Hepatocyte (in vitro differentiated cells): Measurements from ENCODE around the gene OXER1. TPM values are rescaled to one million over a fixed set of nuclear protein-coding genes. Genes with fewer than 3 reads are reported as not detected.

Experiments used
- DNase-seq: peaks from one replicate; pipeline ENCODE4 v3.0.0-alpha.2; 2016; ENCODE audit warnings: low spot score
- H2AFZ ChIP-seq: fragments of 200-600 bp; sonication (generic); 2 replicates; pipeline ENCODE4 v1.6.0; 2016; ENCODE audit warnings: antibody characterized with exemption, mild to moderate bottlenecking
- H3K27ac ChIP-seq: fragments of 200-600 bp; sonication (generic); 2 replicates; pipeline ENCODE4 v1.5.1; 2016; ENCODE audit warnings: mild to moderate bottlenecking
- H3K27me3 ChIP-seq: fragments of 200-600 bp; sonication (generic); 2 replicates; pipeline ENCODE4 v1.6.1; 2016
- H3K36me3 ChIP-seq: fragments of 200-600 bp; sonication (generic); replicated peaks from 2 replicates; pipeline ENCODE4 v1.5.1; 2016; ENCODE audit warnings: low read depth; ENCODE audit not compliant: insufficient read depth
- H3K4me1 ChIP-seq: fragments of 200-600 bp; sonication (generic); 2 replicates; pipeline ENCODE4 v1.5.1; 2016; ENCODE audit warnings: mild to moderate bottlenecking, moderate library complexity; ENCODE audit not compliant: insufficient read depth
- H3K4me2 ChIP-seq: fragments of 200-600 bp; sonication (generic); 2 replicates; pipeline ENCODE4 v1.6.0; 2016
- H3K4me3 ChIP-seq: fragments of 200-600 bp; sonication (generic); 2 replicates; pipeline ENCODE4 v1.5.1; 2016; ENCODE audit warnings: mild to moderate bottlenecking
- H3K79me2 ChIP-seq: fragments of 200-600 bp; sonication (generic); 2 replicates; pipeline ENCODE4 v1.6.0; 2017; ENCODE audit warnings: mild to moderate bottlenecking
- H3K9me2 ChIP-seq: fragments of 200-600 bp; sonication (generic); replicated peaks from 2 replicates; pipeline ENCODE4 v1.6.0; 2017; ENCODE audit warnings: mild to moderate bottlenecking; ENCODE audit not compliant: insufficient read depth
- H3K9me3 ChIP-seq: fragments of 200-600 bp; sonication (generic); 2 replicates; pipeline ENCODE4 v1.5.1; 2016; ENCODE audit warnings: low read depth, mild to moderate bottlenecking
- H4K20me1 ChIP-seq: fragments of 200-600 bp; sonication (generic); 2 replicates; pipeline ENCODE4 v1.6.0; 2016; ENCODE audit warnings: mild to moderate bottlenecking; ENCODE audit not compliant: insufficient read depth, poor library complexity, severe bottlenecking
- EZH2 ChIP-seq: fragments of 200-600 bp; sonication (generic); IDR thresholded peaks from 2 replicates; pipeline ENCODE4 v1.6.1; 2016; ENCODE audit warnings: antibody characterized with exemption, mild to moderate bottlenecking, borderline replicate concordance
- EZH2phosphoT487 ChIP-seq: fragments of 200-600 bp; sonication (generic); IDR thresholded peaks from one replicate; pipeline ENCODE4 v1.6.1; 2018; ENCODE audit warnings: antibody characterized with exemption, mild to moderate bottlenecking, low read depth, moderate library complexity; ENCODE audit not compliant: unreplicated experiment, severe bottlenecking
- WGBS: methylation state at CpG from one replicate; pipeline ENCODE4 v1.1.6; 2016; ENCODE audit warnings: low lambda C conversion rate; ENCODE audit errors: missing lambda C conversion rate; 5-methylcytosine and 5-hydroxymethylcytosine counted together
- polyA plus RNA-seq: library from polyadenylated mRNA; unstranded; fragments of >200 nt; fragmentation: Nextera tagmentation; extraction: Ambion mirVana; gene quantifications from 2 replicates; pipeline ENCODE4 v1.2.1, GENCODE V29; 2016
- total RNA-seq: library from RNA; depleted of rRNA; stranded (reverse); fragments of >200 nt; gene quantifications from 2 replicates; pipeline ENCODE4 v1.2.3, GENCODE V29; 2014
- TF ChIP-seq, protein P1 (sequence below): fragments of 200-600 bp; sonication (generic); IDR thresholded peaks from 2 replicates; pipeline ENCODE4 v1.5.1; 2016; ENCODE audit warnings: antibody characterized with exemption, mild to moderate bottlenecking; ENCODE audit not compliant: poor library complexity

OXER1 gene
- total and polyA plus RNA-seq, 2 experiments from 2014 or later, result 5.1 to 9.5 TPM

DNA sequence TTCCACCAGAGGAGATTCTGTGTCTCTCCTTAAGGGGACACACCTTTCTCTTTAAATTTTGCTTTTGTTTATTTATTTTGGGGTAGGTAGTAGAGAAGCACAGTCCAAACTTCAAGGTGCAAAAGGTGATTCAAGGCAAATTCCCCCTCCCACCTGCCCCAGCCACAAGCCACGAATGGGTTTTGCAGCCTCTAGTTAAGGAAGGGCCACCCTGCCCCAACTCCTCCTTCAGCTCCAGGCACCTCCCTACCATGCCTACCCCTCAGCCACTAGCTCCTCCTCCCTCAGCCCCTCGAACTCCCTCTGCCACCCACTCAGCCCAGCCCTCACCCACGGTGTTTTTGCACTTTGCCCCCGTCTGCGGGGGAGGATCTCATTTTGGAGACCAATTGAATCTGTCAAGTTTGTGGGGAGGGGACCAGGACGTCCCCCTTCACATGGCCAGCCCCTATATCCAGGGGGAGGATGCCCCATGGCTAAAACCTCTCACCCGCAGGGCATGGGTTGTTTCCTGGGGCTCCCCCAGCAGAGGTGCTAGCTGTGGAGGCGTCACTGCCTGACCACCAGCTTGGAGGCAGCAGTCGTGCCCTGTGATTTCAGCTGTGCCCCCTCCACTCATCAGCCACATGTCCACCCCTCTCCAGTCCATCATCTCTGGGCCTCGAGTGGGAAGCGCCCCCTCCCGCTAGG, 24.0 kb upstream of the OXER1 start:
- H3K36me3 ChIP-seq, result no peaks in the 10 kb centered on the region
- no peak overlapping the region for H2AFZ ChIP-seq
- no peak overlapping the region for H3K27ac ChIP-seq
- DNase-seq, result peak; percentile 8
- no peaks in the 10 kb centered on the region for H3K9me2 ChIP-seq
- no peak overlapping the region for H3K4me2 ChIP-seq
- no peaks in the 10 kb centered on the region for H3K9me3 ChIP-seq
- H3K4me1 ChIP-seq, result peaks cover 39% of the 10 kb centered on the region
- H3K79me2 ChIP-seq, result peaks cover 23% of the 10 kb centered on the region
- TF ChIP-seq EZH2phosphoT487, result no peak
- TF ChIP-seq, protein P1, sequence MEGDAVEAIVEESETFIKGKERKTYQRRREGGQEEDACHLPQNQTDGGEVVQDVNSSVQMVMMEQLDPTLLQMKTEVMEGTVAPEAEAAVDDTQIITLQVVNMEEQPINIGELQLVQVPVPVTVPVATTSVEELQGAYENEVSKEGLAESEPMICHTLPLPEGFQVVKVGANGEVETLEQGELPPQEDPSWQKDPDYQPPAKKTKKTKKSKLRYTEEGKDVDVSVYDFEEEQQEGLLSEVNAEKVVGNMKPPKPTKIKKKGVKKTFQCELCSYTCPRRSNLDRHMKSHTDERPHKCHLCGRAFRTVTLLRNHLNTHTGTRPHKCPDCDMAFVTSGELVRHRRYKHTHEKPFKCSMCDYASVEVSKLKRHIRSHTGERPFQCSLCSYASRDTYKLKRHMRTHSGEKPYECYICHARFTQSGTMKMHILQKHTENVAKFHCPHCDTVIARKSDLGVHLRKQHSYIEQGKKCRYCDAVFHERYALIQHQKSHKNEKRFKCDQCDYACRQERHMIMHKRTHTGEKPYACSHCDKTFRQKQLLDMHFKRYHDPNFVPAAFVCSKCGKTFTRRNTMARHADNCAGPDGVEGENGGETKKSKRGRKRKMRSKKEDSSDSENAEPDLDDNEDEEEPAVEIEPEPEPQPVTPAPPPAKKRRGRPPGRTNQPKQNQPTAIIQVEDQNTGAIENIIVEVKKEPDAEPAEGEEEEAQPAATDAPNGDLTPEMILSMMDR, result no peak
- TF ChIP-seq EZH2, result no peak
- no peak overlapping the region for H3K4me3 ChIP-seq
- H4K20me1 ChIP-seq, result no peaks in the 10 kb centered on the region
- 72% methylated on average over 12 of the region's 12 CpGs for WGBS
- H3K27me3 ChIP-seq, result no peaks in the 10 kb centered on the region

DNA sequence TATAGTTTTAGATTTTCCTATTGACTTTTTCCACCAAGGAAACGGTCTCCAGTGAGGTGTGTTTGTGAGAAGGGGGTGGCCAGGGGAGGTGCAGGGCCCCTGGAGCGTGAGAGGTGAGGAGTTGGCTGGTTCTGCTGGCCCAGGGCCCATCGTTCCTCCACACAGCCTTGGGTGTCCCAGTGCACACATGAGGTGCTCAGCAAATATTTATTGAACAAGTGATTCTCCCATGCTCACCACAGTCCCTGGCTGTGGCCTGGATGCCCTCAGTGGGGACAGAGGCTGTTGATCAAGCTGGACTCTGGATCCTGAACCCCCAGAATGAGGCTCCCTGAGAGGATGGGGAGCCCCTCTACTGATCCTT, 23.5 kb upstream of the OXER1 start:
- Histone ChIP-seq H3K27me3 (no peaks in the 10 kb centered on the region), H2AFZ (no peak overlapping the region), H4K20me1 (no peaks in the 10 kb centered on the region), H3K79me2 (peaks cover 23% of the 10 kb centered on the region), H3K4me2 (no peak overlapping the region), H3K27ac (no peak overlapping the region), H3K4me1 (peaks cover 37% of the 10 kb centered on the region), H3K4me3 (no peak overlapping the region), H3K9me2 (no peaks in the 10 kb centered on the region), H3K36me3 (no peaks in the 10 kb centered on the region), H3K9me3 (no peaks in the 10 kb centered on the region)
- DNase-seq, result peak; percentile 3
- WGBS, result 79% methylated on average over 3 of the region's 3 CpGs
- TF ChIP-seq, protein P1, result no peak
- no peak for TF ChIP-seq EZH2phosphoT487
- no peak for TF ChIP-seq EZH2

DNA sequence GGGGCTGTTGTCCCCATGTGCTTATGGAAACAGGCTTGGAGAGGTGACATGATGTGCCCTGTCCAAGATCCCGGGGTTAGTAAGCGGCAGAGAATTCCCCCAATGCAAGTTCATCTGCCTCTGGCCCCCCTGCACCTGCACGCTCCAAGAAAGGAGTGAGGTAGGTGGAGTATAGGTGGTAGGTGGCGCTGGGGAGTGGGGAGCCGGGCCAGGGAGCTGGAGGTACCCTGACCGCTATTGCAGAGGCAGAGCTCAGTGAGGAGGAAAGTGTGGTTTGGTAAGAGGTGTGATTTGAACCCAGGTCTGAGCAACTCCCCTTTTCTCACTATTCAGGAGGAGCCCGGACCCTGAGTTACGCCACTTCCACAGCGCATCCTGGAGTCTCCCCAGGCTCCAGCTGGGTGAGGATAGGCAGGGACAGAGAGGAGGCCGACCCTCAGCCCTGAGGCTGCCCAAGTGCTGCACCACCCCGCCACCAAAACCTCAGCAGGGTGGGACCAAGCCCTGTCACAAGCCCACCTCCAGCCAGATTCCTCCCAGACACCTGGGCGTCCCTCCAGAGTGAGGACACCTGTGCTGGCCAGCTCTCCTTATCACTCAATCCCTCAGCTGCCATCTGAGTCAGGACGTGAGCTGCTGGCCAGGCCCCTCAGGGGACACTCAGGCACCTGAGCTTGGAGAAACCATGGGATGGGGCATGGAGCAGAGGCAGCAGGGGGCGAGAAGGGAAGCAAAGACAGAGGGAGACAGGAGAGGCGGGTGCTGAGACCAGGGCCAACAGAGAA, 22.8 kb upstream of the OXER1 start:
- H3K4me1 ChIP-seq, result peaks cover 31% of the 10 kb centered on the region
- no peaks in the 10 kb centered on the region for H3K27me3 ChIP-seq
- 84% methylated on average over 15 of the region's 15 CpGs for WGBS
- H3K27ac ChIP-seq, result no peak overlapping the region
- peaks cover 19% of the 10 kb centered on the region for H3K79me2 ChIP-seq
- H3K4me2 ChIP-seq, result no peak overlapping the region
- no peak overlapping the region for H2AFZ ChIP-seq
- TF ChIP-seq, protein P1, result no peak
- TF ChIP-seq EZH2phosphoT487, result no peak
- TF ChIP-seq EZH2, result no peak
- H3K9me3 ChIP-seq, result no peaks in the 10 kb centered on the region
- no peaks in the 10 kb centered on the region for H4K20me1 ChIP-seq
- no peaks in the 10 kb centered on the region for H3K9me2 ChIP-seq
- no peaks in the 10 kb centered on the region for H3K36me3 ChIP-seq
- H3K4me3 ChIP-seq, result no peak overlapping the region
- DNase-seq, result no peak
